Thymus (tissue), 11 donors: ENCODE measurements around the gene POU2F3. TPM values are rescaled to one million over a fixed set of nuclear protein-coding genes. Genes with fewer than 3 reads are reported as not detected.
A peak's percentile ranks its signal among the peaks of the same experiment; 100 is the strongest.

Experiments
- DNase-seq, 9 donors: peaks; one replicate each; pipeline ENCODE4 v3.0.0-alpha.2; 2013; ENCODE audit warnings: low spot score in 9 of 9, low read depth in 6 of 9, missing footprints in 1 of 9
- H3K27ac ChIP-seq, 2 donors: one replicate each; pipeline ENCODE4 v1.5.1; 2013; ENCODE audit warnings: control low read depth in 1 of 2, low read depth in 1 of 2, low read length in 1 of 2, mild to moderate bottlenecking in 1 of 2, moderate library complexity in 1 of 2
- H3K27me3 ChIP-seq, 2 donors: one replicate each; pipeline ENCODE4 v1.5.1; 2013; ENCODE audit warnings: low read length in 1 of 2; ENCODE audit not compliant: control insufficient read depth in 2 of 2, insufficient read depth in 1 of 2
- H3K36me3 ChIP-seq, 2 donors: one replicate each; pipeline ENCODE4 v1.5.1; 2013; ENCODE audit warnings: low read length in 1 of 2, mild to moderate bottlenecking in 1 of 2, moderate library complexity in 1 of 2; ENCODE audit not compliant: control insufficient read depth in 2 of 2, insufficient read depth in 2 of 2
- H3K4me1 ChIP-seq, 2 donors: one replicate each; pipeline ENCODE4 v1.5.1; 2013; ENCODE audit warnings: low read length in 2 of 2; ENCODE audit not compliant: control insufficient read depth in 2 of 2, insufficient read depth in 2 of 2
- H3K4me3 ChIP-seq, 2 donors: one replicate each; pipeline ENCODE4 v1.5.1; 2013; ENCODE audit warnings: low read length in 2 of 2, control low read depth in 1 of 2, mild to moderate bottlenecking in 1 of 2
- H3K9me3 ChIP-seq, 2 donors: one replicate each; pipeline ENCODE4 v1.5.1; 2013; ENCODE audit warnings: low read length in 1 of 2, mild to moderate bottlenecking in 1 of 2; ENCODE audit not compliant: control insufficient read depth in 2 of 2, insufficient read depth in 1 of 2
- WGBS: extraction: QIAGEN DNeasy Blood & Tissue Kit; methylation state at CpG from one replicate; pipeline ENCODE4 v1.1.7; 2013; 5-methylcytosine and 5-hydroxymethylcytosine counted together
- polyA plus RNA-seq: library from polyadenylated mRNA; stranded (reverse); fragments of 200-250 nt; gene quantifications from one replicate; pipeline ENCODE4 v1.2.3, GENCODE V29; 2013
- total RNA-seq: library from RNA; stranded (reverse); fragments of 120-200 nt; gene quantifications from one replicate; pipeline ENCODE4 v1.2.4, GENCODE V29; 2013
- donor health status: healthy.

The POU2F3 gene
- total and polyA plus RNA-seq, 2 donors, result 0.19 to 2.0 TPM

DNA sequence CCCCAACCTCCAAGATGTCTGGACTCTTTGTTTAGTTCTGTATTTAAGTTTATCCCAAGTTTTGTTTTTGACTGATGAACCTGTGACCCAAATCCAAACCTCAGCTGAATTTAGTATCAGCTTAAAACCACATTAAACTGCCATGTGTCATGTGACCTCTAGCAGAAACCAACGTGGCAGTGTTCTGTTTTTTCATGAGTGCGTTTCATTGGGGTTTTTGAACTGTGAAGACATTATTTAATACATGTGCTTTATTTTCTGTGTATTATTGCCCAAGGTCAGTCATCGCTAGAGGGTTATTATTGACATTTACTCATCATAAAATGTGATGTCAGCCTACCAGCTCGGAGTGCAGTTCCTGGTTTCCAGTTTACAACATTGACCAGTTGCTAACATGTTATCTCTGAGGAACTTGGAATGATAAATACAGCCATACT is 86.9 kb downstream of the POU2F3 start:
- H3K27me3 ChIP-seq, result peaks cover 23 to 47% of the 10 kb centered on the region in 2 donors
- peaks cover 0 to 3% of the 10 kb centered on the region in 2 donors for H3K4me1 ChIP-seq
- no peak overlapping the region for H3K27ac ChIP-seq
- no peak overlapping the region for H3K4me3 ChIP-seq
- 27% methylated on average over 4 of the region's 4 CpGs for WGBS
- no peaks in the 10 kb centered on the region for H3K9me3 ChIP-seq
- no peaks in the 10 kb centered on the region for H3K36me3 ChIP-seq
- no peak for DNase-seq

DNA sequence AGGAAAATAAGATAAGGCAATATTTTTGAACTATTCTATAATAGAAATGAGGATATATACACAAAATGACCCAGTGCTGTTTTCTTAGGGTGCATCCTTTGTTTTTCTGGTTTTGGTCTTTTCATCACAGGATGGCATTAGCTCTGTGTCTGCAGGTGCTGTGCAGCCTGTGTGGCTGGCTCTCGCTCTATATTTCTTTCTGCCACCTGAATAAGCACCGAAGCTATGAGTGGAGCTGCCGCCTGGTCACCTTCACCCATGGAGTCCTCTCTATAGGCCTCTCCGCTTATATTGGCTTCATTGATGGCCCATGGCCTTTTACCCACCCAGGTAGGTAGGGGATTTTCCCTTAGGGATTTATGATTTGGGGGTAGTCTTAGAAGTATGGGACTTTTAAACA is 87.4 kb downstream of the POU2F3 start:
- no peak for DNase-seq
- WGBS, result 95% methylated on average over 4 of the region's 4 CpGs
- Histone ChIP-seq H3K36me3 (no peaks in the 10 kb centered on the region), H3K4me1 (peaks cover 0 to 3% of the 10 kb centered on the region in 2 donors), H3K27ac (no peak overlapping the region), H3K27me3 (peaks cover 23 to 46% of the 10 kb centered on the region in 2 donors), H3K4me3 (no peak overlapping the region), H3K9me3 (no peaks in the 10 kb centered on the region)

DNA sequence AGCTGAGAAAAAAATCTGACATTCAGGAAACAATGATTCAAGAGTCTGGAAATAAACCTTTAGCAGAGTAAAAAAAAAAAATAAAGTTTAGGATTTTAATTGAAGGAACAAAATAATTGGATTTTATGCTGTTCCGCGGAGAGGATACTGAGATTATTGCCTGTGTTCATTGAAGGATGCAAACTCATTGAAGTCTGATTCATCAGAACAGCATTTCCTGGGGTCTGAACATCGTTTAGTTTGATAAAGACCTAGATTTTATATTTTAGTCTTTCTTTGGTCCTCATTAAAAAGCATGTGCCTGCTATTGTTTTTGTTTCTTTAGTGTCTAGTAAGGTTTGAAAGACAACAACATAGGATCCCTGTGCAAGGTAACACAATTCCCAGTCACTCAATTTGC is 89.6 kb downstream of the POU2F3 start:
- Histone ChIP-seq H3K4me3 (no peak overlapping the region), H3K27me3 (peaks cover 20 to 37% of the 10 kb centered on the region in 2 donors), H3K27ac (no peak overlapping the region), H3K9me3 (no peaks in the 10 kb centered on the region), H3K4me1 (peaks cover 0 to 3% of the 10 kb centered on the region in 2 donors), H3K36me3 (no peaks in the 10 kb centered on the region)
- no peak for DNase-seq
- 93% methylated on average over 3 of the region's 3 CpGs for WGBS

DNA sequence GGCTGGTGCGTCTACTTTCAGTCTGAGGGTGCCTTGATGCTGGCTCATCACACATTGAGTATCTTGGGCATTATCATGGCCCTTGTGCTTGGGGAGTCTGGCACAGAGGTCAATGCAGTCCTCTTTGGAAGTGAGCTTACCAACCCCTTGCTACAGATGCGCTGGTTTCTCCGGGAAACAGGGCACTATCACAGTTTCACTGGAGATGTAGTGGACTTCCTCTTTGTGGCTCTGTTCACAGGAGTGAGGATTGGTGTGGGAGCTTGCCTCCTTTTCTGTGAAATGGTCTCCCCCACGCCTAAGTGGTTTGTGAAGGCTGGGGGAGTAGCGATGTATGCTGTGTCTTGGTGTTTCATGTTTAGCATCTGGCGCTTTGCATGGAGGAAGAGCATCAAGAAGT is 90.1 kb downstream of the POU2F3 start:
- Histone ChIP-seq H3K36me3 (no peaks in the 10 kb centered on the region), H3K4me1 (peaks cover 0 to 3% of the 10 kb centered on the region in 2 donors), H3K4me3 (no peak overlapping the region), H3K27ac (no peak overlapping the region), H3K9me3 (no peaks in the 10 kb centered on the region), H3K27me3 (peaks cover 20 to 34% of the 10 kb centered on the region in 2 donors)
- WGBS, result 97% methylated on average over 6 of the region's 6 CpGs
- DNase-seq, result no peak

DNA sequence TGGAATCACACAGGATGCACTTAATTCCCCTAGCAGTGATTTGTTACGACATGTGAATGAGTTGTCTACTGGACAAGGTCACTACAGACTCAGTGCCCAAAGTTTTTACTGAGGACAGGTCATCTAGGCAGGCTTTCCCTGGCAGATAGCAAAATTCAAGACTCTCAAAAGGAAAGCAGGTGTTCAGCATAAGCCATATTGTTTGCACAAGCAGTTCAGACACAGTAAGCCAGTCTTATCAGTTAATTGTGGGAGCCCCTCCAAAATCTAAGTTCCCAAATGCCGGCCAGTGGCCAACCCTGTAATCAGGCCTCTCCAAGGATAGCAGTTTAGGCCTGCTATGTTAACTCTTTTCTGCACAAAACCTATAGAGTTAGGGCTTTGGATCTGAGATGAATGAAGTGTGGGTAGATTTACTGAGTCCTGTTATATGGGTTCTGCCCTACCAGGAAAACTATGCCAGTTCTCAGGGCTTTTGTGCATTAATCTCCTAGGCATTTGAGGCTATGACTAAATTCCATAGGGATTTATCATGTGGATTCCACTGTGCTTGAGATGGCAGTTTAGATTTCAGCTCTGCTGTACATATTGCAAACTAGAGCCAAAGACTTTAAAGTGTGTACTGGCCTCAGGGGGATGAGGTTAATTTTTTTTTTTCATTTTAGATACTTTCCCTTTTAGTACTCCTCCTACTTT is 91.5 kb downstream of the POU2F3 start:
- no peak for DNase-seq
- Histone ChIP-seq H3K27ac (no peak overlapping the region), H3K27me3 (peaks cover 23 to 34% of the 10 kb centered on the region in 2 donors), H3K4me3 (no peak overlapping the region), H3K36me3 (no peaks in the 10 kb centered on the region), H3K9me3 (no peaks in the 10 kb centered on the region), H3K4me1 (peaks cover 0 to 4% of the 10 kb centered on the region in 2 donors)
- 92% methylated on average over 2 of the region's 2 CpGs for WGBS

DNA sequence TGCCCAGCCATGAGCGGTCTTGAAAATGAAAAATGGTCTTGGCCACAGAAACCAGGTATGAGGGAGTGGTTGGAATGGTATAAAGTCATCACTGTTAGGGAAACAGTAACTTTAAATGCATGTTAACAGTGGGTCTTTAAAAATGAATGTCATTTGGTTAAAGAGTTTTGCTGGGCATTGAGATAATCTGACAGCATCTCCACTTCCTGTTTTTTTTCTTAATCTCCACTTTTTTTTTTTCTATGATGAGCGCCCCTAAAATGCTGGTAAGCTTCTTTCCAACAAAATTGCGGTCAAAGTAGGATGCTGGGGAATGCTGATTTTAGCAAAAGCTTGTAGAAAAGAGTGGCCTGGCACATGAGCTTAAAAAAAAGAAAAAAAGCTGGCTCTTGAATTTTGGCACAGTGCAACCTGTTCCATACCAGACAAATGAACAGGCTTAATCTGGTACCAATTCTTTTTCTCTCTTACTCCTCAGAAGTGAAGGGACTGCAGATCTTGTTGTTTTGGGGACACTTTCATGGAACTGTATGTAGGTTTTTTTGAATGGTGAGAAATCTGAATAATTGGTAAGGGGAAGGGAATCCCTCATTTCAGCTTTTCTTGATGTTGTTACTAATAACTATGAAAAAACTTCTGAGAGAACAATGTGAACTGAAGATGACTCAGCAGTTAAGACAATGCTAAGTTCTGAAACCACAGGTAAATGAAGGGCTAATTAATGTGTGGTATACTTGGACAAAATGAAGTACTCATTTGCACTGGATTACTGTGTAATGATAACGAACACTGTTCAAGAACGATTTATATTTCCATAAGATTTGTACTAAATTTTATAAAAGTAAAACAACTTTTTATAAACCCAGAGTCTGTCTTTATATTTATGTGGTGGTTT is 93.1 kb downstream of the POU2F3 start:
- Histone ChIP-seq H3K27ac (no peak overlapping the region), H3K4me1 (peaks cover 4 to 8% of the 10 kb centered on the region in 2 donors), H3K4me3 (no peak overlapping the region), H3K36me3 (no peaks in the 10 kb centered on the region), H3K9me3 (no peaks in the 10 kb centered on the region), H3K27me3 (peaks cover 34 to 43% of the 10 kb centered on the region in 2 donors)
- no peak for DNase-seq
- WGBS, result 94% methylated on average over 5 of the region's 5 CpGs

DNA sequence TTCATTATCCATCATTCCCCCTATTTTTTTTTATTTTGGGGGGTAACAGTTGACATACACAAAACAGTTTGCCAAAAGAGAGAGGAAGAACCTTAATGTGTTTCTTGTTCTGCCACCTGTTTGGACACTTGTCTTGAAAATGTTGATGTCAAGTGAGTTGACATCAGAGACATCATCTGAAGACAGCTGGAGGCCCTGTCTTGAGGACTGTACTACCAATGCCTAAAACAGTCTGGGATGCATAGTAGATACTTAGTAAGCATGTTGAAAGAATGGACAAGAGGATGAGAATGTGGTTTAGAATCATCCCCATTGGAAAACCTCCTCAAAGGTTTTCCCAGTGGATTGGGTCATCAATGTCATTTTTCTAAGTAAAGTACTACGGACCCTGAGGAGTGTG is 93.9 kb downstream of the POU2F3 start:
- Histone ChIP-seq H3K27ac (no peak overlapping the region), H3K4me1 (peaks cover 4 to 8% of the 10 kb centered on the region in 2 donors), H3K9me3 (no peaks in the 10 kb centered on the region), H3K36me3 (no peaks in the 10 kb centered on the region), H3K27me3 (peaks cover 41 to 50% of the 10 kb centered on the region in 2 donors), H3K4me3 (no peak overlapping the region)
- whole genome bisulfite sequencing, result 96% methylated on average over 1 of the region's 1 CpG
- no peak for DNase-seq

DNA sequence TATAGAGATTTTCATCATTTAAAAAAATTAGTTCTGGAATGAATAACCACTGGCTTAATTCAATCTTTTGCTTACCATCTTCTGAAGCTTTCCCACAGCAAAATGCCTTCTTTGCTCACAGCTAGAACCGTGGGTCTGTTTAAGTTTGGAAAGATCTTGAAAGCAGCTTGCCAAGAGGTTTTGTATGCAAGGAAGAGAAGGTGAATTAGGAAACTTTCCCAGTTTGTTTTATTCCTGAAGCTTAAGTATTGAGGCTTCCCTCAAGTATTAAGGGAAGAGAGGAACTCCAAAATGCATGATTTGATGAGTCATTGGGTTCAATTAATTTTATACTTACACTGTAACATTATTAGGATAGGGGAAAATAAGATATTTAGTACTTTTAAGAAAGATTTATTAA is 94.4 kb downstream of the POU2F3 start:
- no peaks in the 10 kb centered on the region for H3K9me3 ChIP-seq
- H3K4me3 ChIP-seq, result no peak overlapping the region
- 74% methylated on average over 1 of the region's 1 CpG for WGBS
- no peak for DNase-seq
- H3K36me3 ChIP-seq, result no peaks in the 10 kb centered on the region
- peaks cover 41 to 55% of the 10 kb centered on the region in 2 donors for H3K27me3 ChIP-seq
- H3K4me1 ChIP-seq, result peaks cover 4 to 8% of the 10 kb centered on the region in 2 donors
- H3K27ac ChIP-seq, result no peak overlapping the region

DNA sequence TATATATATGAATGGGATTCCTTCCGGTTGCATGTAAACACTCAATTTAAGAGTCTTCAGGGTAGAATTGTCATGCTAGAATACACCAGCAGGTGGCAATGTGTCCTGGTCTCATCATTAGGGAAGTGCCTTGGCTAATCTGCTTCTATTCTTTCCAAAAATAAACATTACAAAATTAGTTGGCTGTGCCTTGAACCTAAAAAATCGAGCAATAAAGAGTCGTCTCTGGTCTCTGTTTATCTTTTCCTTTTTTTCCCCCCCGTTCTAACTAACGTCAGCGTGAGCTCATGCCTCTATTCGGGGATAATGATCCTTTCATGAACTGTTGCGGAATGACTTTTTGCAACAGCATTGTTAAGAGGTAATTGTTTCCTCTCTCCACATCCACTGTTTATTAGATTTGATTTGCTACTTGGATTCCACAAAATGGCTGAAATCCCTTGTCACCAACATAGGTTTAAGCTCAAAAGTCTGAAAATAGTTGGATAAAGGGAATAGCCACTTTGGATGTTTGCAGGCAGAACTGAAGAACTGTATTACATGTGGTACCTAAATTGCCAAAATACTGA is 95.0 kb downstream of the POU2F3 start:
- H3K27me3 ChIP-seq, result peaks cover 43 to 62% of the 10 kb centered on the region in 2 donors
- H3K27ac ChIP-seq, result peak overlapping the region in 1 of 2 donors; percentile 75
- peak in 8 of 9 donors; percentile 42 to 80 (median 55) for DNase-seq
- peaks cover 4 to 8% of the 10 kb centered on the region in 2 donors for H3K4me1 ChIP-seq
- peak overlapping the region in 1 of 2 donors; percentile 42 for H3K4me3 ChIP-seq
- WGBS, result 3% methylated on average over 8 of the region's 8 CpGs
- no peaks in the 10 kb centered on the region for H3K9me3 ChIP-seq
- H3K36me3 ChIP-seq, result no peaks in the 10 kb centered on the region
